NCI-H446 treated with DMSO at 0.1 percent for 48 hours (cell line): ENCODE data around the gene PLSCR3.

ENCODE experiments used
- DNase-seq: peaks from one replicate; lab custom pipeline; 2025; lab: John Stamatoyannopoulos, UW

Gene PLSCR3

DNA sequence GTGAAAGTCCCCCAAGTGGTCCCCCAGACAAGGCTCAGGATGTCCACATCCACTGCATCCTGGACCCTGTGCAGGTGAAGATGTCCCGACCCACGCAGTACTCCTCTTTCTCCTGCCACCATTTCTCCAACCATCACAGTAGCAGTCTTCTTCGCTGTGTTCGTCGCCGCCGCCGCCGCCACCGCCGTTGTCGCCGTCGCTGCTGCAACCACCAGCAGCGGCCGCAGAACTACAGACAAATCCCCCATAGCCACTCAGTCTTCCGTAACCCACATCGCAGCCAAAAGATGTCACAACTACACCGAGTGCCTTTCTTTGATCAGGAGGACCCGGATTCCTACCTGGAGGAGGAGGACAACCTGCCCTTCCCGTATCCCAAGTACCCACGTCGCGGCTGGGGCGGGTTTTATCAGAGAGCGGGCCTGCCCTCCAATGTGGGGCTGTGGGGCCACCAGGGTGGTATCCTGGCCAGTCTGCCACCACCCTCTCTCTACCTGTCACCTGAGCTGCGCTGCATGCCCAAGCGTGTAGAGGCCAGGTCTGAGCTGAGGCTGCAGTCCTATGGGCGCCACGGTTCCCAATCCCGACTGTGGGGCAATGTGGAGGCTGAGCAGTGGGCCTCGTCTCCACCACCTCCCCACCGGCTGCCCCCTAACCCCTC, 32.0 kb upstream of the PLSCR3 start:
- no peak for DNase-seq

DNA sequence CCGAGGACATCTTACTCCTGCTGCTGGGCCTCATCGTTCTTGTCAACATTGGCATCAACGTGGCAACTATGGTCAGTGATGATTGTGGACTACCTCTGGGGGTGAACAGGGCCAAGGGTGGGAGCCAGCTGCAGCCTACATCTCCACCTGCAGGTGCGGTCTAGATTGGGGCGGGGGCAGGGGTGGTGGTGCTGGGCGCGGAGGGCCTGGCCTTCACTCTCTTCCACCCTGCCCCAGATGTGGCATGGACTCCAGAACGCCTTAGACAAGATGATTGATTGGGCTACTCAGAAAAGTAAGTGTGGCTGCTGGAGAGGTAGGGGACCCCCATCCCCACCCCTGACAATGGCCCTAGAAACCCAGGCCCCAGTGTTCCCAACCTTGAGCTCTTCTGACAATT, 31.4 kb upstream of the PLSCR3 start:
- no peak for DNase-seq

DNA sequence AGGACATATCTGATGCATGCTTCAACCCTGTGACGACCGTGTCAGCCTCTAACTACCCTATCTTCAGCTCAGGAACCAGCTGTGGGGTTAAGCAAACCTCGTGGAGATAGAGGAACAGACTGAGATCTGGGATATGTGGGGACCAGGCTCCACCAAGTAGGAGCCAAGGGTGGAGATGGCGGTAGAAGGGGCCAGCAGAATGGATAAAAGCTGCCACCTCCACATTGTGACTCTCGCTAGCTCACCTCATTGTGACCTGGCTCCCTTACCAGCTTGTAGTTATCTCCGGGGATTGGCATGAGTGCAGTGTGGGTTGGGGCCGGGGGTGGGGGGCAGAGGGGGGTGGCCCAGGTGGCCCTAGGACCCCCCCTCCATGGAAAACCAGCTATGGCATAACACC, 31.0 kb upstream of the PLSCR3 start, which contains the start of gene SPEM2:
Gene SPEM2, plus strand, starts transcription at position 301 of the 400 bp plus-strand sequence. Its CDS starts 73 bp downstream, at position 374.
- DNase-seq, result no peak

DNA sequence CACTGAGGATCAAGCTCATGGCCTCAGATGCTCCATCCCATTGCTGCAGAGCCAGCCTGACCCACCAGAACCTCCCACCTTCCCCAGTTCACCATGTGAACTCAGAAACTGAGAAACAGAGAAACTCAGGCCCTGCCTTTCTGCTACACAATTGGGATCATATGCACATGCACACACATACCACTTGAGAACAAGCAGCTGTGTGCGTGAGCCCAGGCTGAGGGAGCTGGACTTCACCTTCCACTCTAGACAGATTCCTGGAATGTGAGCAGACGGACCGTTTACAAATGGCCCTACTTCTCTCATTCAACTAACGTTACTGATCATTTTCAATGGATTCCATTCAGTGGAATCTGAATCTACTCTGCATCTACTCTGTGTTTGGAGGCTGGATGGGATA, 29.4 kb upstream of the PLSCR3 start:
- no peak for DNase-seq

DNA sequence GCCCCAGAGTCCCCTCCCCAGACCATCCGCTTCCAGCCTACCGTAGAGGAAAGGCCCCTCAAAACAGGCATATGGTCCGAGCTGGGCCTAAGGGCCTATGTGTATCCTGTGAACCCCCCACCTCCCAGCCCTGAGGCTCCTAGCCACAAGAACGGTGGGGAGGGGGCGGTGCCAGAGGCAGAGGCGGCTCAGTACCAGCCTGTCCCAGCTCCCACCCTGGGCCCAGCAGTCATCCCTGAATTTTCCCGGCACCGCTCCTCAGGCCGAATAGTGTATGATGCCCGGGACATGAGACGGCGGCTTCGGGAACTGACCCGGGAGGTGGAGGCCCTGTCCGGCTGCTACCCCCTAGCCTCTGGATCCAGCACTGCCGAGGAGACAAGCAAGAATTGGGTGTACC, 26.9 kb upstream of the PLSCR3 start:
- DNase-seq, result no peak

DNA sequence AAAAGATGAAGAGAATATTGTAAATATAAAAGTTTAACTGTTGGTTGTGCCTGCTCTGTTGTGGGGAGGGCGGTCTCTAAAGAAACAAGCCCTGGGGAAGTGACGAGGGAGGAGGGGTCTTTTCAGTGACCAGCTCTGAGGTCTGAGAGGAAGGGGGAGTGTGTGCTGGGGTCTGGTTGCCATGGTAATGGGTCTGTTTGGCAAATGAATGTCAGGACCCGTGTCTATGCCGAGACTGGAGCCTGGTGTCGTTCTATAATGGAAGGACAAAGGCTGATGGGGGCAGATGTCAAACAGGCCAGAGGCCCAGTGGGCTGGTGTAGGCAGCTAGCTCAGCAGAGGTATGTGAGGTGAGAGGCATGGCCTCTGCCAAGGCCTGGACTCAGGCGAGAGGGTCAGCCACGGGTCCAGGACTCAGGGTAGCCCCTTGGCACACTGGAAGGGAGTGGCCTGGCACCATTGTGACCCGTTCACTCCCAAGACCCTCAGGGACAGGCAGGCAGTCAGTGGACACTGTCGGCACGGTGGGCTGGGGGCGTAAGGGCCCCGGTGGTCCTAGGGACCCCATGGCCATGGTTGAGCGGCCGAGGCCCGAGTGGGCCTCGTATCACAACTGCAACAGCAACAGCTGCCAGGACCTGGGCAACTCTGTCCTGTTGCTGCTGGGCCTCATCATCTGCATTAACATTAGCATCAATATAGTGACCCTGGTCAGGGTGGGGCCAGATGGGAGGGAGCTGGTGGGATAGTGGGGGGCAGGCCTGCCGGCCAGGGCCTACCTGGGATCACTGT, 25.7 kb upstream of the PLSCR3 start, which contains the start of gene SPEM1:
Gene SPEM1, plus strand, starts transcription at position 506 of the 792 bp plus-strand sequence. Its CDS starts 61 bp downstream, at position 567.
- no peak for DNase-seq

DNA sequence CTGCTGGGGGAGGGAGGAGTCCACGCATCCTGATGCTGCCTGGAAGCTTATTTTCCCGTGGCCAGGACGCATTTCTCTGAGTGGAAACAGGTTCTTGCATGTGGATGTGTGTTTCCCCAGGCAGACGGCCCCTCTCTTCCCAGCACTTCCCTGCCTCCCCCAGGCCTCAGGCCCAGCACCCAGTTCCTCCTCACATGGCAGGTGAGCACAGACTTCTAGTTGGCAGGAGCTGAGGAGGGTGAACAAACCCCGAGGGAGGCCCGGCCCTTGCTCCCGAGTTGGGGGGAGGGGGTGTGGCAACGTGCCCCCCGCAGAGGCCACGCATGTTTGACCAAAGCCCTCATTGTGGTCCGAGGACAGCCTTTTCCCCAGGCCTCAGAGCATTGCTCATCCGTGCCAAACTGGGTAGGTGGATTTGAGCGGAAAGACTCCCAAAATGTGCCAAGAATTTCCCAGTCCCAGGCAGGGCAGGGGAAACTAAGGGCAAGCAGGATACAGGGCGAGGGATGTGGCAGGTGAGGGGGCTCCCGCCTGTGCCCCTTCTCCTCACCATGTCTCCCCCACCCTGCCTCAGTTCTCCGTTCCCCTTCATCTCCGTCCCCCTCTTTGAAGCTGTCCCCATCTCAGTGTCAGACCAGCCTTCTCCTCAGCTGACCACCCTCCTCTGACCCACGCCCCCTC, 24.3 kb upstream of the PLSCR3 start:
- DNase-seq, result no peak

DNA sequence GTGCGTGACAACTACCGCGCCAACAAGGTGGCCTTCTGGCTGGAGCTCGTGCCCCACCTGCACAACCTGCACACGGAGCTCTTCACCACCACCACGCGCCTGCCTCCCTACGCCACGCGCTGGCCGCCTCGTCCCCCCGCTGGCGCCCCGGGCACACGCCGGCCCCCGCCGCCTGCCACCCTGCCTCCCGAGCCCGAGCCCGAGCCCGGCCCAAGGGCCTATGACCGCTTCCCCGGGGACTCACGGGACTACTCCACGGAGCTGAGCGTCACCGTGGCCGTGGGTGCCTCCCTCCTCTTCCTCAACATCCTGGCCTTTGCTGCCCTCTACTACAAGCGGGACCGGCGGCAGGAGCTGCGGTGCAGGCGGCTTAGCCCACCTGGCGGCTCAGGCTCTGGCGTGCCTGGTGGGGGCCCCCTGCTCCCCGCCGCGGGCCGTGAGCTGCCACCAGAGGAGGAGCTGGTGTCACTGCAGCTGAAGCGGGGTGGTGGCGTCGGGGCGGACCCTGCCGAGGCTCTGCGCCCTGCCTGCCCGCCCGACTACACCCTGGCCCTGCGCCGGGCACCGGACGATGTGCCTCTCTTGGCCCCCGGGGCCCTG, 22.8 kb upstream of the PLSCR3 start:
- no peak for DNase-seq

DNA sequence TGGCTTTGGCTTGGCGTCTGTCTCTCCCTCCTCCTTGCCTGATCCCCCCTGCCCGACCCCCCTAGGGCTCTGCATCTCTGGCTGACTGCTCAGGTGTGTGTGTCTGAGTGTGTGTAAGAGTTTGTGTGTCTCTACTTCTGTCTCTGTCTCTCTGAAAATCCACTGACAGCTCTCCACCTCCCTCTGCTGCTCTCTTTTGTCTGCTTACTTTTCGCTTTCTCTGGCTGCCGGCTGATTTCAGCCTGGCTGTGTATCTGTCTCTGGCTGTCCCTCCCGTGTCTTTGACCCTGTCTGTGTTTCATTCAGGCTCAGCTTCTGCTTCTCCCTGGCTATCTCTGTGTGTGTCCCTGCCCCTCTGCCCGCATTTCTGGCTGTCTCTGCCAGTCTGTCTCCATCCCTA, 22.0 kb upstream of the PLSCR3 start:
- DNase-seq, result no peak

DNA sequence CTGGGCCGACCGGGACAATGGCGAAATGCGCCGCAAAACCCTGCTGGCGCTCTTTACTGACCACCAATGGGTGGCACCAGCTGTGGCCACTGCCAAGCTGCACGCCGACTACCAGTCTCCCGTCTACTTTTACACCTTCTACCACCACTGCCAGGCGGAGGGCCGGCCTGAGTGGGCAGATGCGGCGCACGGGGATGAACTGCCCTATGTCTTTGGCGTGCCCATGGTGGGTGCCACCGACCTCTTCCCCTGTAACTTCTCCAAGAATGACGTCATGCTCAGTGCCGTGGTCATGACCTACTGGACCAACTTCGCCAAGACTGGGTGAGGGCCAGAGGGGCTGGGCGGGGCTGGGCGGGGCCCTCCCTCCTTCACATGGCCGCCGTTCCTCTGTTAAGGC, 21.5 kb upstream of the PLSCR3 start:
- DNase-seq, result no peak

DNA sequence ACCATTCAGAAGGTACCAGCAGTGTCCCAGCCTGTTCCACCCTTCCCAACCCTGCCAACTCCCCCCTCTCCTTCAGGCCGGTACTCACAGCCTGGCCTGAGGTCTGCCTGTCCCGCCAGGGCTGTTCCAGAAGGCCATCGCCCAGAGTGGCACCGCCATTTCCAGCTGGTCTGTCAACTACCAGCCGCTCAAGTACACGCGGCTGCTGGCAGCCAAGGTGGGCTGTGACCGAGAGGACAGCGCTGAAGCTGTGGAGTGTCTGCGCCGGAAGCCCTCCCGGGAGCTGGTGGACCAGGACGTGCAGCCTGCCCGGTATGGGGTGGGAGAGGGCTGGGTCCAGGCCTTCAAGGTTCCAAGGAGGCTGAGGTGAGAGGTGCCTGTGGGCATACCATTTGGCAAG, 20.5 kb upstream of the PLSCR3 start:
- DNase-seq, result no peak

DNA sequence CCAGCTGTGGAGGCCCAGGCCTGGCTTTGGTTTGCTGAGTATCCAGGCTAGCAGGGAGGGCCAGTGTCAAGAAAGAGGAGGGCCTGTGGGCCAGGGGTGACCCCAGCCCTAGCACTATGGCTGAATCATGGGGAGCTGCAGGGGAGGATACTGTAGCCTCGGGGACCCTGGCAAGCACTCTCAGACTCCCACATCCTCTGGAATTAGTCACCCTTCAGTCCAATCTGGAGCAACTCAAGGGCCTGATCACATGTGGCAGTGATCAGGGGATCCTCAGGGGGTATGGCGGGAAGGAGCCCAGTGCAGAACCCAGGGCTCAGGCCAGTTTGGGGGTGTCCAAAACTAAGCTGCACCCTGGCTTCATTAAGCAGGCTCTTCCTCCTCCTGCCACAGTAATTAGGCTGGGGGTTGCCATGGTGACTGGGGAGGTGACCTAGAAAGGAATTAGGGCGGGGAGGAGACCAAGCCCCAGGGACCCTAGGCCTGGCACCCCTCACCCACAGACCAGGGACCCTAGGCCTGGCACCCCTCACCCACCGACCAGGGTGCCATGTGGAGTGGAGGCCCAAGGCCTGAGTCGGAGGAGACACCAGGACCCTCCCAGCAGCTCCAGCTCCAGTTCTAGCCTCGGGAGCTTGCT, 19.1 kb upstream of the PLSCR3 start:
- no peak for DNase-seq

DNA sequence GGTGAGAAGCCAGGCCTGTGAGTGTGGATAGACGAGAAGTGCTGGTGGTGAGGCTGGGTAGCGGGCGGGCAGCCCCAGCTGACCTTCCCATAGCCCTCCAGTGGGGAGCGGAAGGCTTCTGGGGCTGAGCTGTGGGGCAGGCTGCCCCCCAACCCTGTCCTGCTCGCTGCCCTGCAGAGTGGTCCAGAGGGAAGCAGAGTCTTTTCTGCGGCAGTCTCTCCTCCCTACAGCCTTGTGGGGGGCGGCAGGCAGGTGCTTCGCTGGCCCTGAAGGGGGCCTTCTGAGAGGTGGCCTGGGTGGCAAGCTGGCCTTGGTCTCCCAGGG, 17.1 kb upstream of the PLSCR3 start:
- no peak for DNase-seq

DNA sequence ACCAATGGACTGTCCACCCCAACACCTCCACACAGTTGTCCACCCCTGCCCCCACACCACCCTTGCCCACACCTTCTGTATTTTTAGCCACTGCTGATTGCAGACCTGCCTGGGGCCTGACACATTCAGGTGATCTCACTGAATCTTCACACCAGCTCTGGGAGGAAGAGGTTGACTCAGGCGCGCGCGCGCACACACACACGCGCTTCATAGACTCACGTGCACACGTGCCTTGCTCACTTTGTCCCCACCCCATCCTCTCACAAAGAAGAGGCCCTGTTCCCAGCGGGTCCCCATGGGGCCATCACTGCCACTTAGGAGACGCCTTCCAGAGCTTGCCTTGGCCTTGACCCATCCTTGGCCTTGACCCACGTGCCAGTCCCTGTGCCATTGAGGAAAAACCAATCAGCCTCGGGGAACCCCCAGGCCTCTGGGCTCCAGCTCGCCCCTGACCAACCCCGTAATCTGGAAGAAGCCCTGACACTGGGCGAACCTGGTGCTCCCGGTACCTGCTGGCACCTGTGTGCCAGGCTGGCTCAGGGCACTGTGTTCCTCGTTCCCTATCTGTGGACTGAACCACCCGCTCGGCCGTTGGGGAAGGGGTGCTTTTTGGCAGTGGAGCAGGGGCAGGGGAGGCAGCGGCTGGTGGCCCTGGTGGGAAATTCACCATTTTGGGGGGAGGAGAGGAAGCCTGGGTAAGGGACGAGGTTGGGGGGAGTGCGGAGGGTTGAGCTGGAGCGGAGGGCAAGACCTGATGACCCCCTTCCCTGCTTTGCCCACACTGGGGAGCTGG, 16.5 kb upstream of the PLSCR3 start:
- no peak for DNase-seq

DNA sequence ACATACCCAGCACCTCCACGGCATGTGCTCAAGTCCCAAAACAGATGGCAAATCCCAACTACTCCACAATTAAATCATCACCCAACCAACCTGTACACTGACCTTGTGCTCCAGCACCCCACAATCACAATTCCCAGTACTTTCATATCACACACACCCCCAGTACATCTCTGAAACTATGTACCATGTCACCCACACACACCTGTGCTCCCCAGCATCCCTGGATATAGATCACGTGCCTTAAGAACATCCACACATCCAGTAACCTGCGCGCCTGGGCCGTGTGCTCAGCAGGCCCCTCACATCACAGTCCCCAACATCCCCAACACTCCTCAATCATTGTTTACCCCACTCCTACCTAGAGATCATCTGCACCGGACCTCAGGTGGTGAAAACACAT, 15.4 kb upstream of the PLSCR3 start:
- DNase-seq, result no peak

DNA sequence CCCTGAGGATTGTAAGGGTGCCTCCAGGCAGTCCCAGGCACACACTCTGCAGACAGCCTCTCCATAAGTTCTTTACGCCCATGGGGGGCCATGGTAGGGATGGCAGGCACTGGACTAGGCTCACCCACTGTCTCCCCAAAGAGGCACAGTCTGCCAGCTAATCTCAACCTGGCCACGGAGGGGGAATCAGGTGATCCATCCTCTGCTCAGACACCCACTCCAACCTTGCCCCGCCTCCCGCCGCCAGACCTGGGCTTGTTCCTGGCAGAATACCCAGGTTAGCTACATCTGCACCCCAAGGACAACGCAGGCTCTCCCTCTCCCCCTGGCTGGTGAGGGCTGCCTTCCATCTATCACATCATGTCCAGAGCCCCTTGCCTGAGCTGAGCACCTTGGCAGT, 14.5 kb upstream of the PLSCR3 start:
- no peak for DNase-seq

DNA sequence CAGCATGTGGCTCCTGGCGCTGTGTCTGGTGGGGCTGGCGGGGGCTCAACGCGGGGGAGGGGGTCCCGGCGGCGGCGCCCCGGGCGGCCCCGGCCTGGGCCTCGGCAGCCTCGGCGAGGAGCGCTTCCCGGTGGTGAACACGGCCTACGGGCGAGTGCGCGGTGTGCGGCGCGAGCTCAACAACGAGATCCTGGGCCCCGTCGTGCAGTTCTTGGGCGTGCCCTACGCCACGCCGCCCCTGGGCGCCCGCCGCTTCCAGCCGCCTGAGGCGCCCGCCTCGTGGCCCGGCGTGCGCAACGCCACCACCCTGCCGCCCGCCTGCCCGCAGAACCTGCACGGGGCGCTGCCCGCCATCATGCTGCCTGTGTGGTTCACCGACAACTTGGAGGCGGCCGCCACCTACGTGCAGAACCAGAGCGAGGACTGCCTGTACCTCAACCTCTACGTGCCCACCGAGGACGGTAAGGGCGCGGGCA, 14.0 kb upstream of the PLSCR3 start:
- DNase-seq, result no peak

DNA sequence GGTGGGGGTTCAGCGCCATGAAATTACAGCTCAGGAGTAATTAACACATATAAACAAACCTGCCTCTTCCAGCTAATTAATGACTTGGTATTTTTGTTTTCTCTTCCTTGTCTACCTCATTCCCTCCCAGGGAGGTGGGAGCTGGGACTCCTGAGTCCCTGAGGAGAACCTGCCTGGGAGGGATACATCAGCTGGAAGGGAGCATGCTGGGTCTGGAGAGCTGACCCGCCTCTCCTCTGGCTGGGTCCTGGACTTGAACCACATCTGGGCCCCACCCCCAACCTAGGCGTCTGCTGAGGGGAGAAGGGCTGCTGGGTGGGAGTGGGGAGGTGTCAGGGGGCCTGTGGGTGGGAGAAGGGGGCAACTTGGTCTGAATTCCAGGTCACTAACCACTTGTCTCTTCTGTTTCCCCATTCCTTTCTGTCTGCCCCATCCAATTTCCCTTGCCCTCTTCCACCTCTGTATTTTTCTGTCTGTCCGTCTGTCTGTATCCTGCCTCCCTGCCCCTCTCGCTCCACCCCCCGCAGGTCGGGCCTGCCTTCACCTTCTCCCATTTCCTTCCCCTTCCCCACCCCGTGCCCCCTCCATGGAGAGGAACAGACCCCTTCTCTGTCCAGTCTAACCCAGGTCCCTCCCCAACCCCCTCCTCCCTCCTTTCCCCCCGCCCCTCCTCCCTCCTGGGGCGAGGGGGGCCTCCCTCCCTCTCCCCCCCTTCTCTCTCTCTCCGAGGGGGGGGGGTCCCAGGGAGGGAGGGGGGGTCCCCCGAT, 13.3 kb upstream of the PLSCR3 start, which contains the start of gene NLGN2:
Gene NLGN2, plus strand, starts transcription at position 361 of the 767 bp plus-strand sequence. CDS start 411 bp downstream, outside the sequence.
- DNase-seq, result no peak

DNA sequence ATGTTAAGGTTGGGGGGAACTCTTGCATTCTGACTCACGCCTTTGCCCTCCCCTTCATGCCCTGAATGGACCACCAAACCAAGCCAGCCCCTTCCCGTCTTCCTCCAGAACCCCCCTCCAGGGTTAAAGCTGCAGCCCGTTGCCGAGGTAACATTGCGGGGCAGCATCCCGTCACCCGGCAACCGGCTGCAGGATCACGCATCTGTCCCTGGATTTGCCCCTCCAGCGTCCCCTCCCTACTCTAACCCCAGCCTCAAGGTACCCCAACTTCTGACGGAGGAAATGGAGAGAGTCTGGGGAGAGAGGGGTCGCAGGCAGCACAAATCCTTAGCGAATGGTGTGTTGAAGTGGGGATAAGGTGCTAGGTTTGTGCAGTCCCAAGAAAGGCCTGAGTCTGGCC, 12.8 kb upstream of the PLSCR3 start:
- DNase-seq, result no peak

DNA sequence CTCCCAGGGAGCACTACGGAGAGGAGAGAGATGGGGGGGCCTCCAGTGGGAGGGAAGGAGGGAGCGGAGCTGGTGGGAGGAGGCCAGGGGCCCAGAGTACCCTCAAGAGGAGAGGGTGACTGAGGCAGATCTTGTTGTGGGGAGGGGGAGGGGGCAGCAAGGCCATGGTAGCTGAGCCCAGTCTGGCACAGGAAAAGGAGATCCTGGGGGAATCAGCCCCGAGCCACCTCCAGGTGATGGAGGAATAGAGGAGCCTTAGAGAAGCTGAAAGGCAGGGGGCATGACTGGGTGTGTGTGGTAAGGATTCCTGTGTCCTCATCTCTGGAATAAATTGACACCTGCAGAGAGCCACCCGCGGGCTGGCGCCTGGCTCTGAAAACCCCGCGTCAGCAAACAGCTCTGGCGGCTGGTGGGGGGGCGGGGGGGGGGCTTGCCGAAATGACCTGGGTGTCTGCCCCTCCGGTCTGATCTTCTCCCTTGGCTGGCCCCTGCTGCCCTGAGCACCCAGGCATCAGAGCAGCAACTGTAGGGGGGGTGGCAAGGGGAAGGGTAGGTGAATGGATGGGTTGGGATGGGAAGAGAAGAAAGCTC, 12.0 kb upstream of the PLSCR3 start:
- no peak for DNase-seq
